NCI-H226 (cell line): Measurements from ENCODE around the gene ACSF2.

Experiments used
- DNase-seq: peaks from one replicate; pipeline ENCODE4 v3.0.0-alpha.2; 2015

ACSF2 gene

DNA sequence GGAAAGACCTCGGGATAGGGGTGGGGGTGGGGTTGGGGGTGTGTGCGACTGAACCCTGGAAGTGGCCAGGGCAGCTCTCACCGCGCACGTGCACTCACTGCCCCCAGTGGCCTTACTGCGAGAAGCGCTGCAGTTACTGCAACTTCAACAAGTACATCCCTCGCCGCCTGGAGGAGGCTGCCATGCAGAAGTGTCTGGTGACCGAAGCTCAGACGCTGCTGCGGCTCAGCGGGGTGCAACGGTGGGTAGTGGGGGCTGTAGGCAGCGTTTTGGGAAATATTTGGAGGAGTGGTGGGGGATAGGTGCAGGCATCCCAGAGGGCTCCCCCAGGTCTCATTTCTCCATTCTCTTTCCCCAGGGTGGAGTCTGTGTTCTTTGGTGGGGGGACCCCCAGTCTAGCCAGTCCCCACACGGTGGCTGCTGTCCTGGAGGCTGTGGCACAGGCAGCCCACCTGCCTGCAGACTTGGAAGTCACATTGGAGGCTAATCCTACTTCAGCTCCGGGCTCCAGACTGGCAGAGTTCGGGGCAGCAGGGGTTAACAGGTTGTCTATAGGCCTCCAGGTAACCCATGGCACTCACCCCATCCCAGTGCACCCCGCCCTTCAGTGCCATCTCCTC is 53.6 kb downstream of the ACSF2 start:
- DNase-seq = peak; percentile 51

DNA sequence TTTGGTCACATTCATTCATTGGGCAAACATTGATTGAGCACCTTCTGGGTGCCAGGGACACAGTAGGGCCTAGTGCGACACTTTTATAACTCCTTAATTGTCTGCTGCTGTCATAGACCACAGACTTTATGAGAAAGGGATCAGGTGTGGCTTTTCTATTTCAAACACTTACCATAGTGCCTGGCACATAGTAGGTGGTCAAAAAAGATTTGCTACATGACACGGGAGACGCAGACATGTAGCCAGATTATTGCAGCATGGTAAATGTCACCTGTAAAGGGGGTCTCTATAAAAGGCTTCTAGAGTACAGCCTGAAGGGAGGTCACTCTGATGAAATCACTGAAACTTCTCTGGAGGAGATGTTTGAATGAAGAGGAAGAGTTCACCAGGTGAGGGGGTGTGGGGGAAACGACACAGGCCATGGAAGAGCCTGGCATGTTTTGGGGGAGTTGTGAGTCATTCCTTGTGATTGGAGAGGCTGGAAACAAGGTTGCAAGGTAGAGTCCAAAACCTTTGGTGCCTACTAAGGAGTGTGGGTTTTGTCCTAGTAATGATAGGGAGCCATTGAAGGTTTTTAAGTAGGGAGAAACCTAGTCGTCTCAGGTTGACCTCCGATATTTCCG is 54.2 kb downstream of the ACSF2 start:
- DNase-seq = no peak

DNA sequence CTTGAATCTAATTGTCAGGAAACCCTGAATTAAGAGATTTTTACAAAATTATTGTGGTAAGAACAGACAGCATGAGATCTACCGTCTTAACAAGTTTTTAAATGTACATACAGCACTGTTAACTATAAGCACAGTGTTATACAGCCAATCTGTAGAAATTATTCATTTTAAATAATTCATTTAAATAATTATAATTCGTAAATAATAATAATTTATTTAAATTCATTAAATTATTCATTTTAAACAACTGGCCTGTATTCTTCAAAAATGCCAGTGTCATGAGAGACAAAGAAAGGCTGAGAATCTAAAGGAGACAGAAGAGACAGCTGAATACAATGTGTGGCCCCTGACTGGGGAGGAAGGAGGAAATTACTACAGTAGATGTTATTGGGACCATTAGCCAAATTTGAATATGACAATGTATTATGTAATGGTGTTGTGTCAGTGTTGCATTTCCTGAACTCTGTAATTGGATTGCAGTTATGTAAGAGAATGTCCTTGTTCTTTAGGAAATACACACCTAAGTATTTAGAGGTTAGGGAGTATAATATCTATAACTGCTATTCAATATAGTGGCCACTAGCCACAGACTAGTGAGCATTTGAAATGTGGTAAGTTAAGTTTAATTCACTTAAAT is 55.0 kb downstream of the ACSF2 start:
- no peak for DNase-seq

DNA sequence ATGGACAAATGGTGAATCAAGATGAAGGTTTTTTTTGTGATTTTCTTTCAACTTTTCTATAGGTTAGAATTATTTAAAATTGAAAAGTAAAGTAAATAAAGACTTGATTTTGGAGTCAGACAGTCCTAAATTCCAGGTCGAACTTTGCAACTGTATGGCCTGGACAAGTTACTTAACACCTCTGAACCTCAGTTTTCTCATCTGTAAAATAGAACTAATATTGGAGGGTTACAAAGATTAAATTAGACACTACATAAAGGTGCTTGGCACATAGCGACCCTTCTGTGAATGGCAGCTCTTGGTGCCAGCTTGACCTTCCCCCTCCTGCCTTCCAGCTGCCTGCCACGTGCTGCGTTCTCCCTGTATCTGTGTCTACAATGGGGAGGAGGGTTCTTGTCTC is 55.6 kb downstream of the ACSF2 start:
- DNase-seq = no peak

DNA sequence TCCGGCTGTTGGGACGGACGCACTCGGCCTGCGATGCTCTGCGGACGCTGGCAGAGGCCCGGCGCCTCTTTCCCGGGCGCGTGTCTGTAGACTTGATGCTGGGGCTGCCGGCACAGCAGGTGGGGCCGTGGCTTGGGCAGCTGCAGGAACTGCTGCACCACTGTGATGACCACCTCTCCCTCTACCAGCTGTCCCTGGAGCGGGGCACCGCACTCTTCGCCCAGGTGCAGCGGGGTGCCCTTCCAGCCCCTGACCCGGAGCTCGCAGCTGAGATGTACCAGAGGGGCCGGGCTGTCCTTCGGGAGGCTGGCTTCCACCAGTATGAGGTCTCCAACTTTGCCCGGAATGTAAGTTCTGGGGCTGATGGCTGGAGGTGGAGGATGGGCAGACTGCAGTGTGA is 56.1 kb downstream of the ACSF2 start:
- DNase-seq = no peak

DNA sequence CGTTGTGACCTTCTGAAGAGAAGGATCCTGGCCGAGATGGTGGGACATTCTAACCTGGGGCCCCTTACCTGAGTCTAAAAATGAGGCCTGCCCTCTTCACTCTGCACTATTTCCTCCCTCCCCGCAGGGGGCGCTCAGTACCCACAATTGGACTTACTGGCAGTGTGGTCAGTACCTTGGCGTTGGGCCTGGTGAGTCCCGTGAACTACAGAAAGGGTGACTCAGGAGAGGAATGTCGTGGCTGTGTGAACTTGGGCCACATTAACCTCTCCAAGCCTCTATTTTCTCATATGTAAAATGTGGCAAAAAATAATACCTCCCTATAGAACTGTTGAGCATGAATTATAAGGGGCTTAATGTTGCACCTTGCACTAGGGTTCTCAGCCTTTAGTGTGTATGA is 56.5 kb downstream of the ACSF2 start:
- DNase-seq = peak; percentile 84

DNA sequence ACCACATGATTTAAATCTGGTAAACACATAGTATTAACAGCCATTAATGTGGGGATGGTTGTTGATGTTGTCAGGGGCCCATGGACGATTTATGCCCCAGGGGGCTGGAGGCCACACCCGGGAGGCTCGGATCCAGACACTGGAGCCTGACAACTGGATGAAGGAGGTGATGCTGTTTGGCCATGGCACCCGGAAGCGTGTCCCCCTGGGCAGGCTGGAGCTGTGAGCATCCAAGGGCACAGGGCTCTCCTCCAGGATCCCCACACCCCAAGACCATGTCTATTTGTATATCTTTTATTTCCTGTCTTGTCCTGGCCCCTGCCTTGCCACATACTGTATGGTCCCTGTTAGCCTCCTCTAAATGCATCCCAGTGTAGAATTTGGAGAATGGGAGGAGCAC is 57.2 kb downstream of the ACSF2 start:
- DNase-seq = no peak

DNA sequence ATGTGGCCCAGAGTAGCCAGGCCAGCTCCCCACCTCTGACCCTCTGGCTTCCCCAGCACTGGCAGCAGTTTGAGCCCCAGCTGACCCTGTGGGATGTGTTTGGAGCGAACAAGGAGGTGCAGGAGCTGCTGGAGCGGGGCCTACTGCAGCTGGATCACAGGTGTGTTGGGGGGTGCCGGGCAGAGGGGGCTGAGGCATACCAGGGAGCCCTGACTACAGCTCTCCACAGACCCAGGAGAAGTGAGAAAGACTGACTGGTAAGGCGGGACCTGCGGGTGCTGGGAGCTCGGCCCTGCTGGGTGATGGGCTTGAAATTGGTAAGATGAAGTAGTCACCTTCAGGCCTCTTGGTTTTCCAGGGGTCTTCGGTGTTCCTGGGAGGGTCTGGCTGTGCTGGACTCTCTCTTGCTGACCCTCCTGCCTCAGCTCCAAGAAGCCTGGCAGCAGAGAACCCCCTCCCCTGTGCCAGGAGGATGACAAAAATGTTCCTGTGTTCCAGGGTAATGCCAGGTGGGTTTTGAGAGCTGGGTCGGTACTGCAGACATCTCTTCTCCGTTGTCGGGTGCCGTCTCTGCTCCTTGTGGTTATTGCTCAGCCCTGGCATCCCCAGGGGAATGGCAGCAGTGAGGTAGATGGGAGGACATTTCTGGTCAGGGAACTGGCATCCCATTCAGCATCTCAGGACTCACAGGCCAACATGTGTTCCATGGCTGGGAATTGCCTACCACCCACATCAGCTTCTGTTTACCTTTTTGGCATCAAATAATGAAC is 58.6 kb downstream of the ACSF2 start:
- no peak for DNase-seq

DNA sequence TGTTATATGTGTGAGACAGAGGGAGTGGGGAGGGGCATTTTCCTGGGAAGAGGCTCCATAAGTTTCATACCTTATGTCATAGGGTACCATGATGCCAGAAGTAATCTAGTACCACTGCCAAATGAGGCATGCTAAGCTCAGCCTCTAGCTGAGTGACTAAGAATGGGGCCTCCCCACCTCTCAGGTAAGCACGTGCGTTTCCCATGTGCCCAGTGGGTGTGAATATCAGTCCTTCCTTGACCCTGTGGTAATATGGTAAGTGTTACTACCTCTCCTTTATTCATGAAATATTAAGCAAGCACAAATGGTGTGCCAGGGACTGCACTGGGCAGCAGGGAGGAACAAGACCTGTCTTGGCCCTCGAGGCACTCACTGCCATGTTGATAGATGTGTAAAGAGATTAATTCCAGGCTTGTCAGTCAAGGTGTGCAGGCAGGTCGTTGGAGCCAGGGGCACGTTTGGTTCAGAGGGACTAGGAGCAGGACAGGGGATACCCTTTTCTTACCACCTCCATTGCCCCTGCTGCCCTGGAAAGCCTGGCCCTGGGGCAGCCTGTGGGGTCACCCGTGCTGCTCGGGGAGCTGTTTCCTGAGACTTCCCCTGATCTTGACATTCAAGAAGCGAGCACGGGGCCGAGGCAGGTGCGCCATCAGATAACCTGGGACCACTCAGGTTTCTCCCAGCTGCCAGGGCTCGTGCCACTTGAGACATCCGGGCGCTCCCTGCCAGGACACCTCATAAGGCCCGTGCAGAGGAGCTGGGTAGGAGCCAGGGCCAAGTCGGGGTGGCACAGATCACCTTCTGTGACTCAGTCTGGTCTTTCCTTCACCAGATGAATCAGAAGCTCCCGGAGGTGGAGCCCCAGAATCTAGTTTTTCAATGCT is 61.4 kb downstream of the ACSF2 start:
- no peak for DNase-seq

DNA sequence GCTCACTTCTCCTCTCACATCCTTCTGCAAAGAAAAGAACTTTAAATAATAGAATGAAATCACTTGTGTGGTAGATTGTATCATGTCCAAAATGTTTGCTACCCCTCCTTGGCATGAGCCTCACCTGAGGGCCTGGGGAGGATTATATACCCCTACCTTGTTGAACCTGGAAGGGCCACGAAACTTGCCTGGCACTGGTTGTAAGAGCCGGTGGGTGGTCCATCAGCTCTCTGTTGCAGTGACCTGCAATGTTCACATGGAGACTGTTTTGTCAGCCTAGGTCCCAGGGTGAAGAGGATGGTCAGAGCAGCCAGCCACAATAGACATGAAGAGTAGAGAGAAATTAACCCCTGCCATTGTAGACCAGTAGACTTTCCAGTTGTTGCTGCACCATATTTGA is 62.9 kb downstream of the ACSF2 start:
- no peak for DNase-seq

DNA sequence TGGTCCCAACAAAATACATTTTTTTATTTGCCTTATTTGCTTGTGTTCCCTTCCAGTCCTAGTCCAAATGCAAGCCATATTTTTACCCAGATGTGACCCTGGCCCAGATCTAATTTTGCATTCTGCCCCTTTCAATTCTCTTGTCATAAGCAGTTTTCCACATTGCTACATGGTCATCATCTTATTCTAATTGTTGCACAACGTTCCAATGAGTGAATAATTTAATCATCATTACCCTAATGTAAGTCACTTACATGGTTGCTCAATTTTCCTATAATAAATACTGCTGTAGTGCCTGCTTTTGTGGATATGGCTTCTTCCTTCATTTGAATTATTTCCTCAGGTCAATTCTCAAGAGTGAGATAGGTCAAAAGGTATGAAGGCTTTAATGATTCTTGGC is 65.5 kb downstream of the ACSF2 start:
- DNase-seq = no peak

DNA sequence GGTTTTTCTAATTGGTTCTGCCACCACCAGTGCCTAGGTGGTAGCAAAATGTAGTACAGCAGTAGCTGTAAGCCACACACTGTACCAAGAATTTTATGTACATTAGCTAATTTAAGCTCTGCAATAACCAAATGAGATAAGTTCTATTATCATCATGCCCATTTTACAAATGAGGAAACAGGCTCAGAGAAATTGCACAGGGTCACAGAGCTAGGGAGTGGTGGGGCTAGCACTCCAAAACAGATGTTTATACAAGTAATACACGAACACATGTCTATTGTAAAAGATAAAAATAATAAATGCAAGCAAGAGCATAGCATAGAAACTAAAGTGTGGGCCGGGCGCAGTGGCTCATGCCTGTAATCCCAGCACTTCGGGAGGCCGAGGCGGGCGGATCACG is 66.2 kb downstream of the ACSF2 start:
- no peak for DNase-seq

DNA sequence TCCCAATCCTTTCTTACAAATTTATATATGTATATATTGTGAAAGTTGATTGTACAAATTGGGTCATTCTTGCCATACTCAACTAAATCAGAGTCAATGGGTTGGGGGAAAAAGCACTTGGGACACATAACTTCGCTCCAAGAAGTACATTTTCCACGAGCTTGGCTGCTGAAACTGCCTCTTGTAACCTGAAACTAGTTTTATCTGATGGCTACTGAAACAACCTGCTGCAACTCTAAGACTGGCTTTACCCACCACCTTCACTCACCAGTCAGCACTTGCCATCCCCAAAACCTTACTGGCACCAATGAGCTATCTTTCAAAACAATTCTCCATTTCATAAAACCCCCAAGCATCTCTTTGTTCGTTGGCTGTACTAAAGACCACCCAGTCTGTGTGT is 67.7 kb downstream of the ACSF2 start:
- DNase-seq = no peak

DNA sequence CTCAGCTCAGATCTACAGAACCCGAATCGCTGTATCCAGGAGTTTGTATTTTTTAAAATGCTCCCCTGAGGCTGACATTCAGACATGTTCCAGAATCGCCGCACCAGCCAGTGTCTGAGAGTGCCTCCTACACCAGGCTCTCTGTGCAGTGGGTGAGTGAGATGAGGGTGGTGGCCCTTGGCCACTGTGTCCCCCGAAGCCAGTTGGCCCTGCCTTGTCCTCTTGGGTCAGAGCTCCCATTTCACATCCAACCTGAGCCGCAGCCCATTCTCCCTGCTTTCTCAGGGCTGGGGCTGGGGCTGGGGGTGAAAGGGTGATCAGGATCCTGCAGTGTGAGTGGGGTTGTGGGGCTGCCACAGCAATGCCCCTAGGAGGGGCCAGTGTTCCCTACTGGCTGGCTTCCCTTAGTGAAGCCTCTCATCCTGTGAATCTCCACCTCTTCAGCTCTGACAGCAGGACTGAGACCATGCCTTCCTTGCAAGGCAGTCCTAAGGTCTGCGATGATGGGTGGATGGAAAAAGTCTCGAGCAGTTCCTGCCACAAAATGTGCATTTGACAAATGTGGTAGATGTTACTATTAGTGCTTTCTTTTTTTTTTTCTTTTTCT is 69.3 kb downstream of the ACSF2 start:
- DNase-seq = no peak

DNA sequence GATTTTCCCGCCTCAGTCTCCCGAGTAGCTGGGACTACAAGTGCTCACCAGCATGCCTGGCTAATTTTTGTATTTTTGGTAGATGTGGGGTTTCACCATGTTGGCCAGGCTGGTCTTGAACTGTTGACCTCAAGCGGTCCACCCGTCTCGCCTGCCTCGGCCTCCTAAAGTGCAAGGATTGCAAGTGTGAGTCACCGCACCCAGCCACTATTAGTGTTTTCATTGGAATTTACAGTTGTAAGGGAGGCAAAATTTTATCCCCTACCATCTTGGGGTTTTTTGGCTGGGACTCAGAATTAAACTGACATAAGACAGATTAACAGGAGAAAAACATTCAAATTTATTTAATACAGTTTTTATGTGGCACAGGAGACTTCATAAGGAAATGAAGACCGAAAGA is 69.9 kb downstream of the ACSF2 start:
- DNase-seq = peak; percentile 61

DNA sequence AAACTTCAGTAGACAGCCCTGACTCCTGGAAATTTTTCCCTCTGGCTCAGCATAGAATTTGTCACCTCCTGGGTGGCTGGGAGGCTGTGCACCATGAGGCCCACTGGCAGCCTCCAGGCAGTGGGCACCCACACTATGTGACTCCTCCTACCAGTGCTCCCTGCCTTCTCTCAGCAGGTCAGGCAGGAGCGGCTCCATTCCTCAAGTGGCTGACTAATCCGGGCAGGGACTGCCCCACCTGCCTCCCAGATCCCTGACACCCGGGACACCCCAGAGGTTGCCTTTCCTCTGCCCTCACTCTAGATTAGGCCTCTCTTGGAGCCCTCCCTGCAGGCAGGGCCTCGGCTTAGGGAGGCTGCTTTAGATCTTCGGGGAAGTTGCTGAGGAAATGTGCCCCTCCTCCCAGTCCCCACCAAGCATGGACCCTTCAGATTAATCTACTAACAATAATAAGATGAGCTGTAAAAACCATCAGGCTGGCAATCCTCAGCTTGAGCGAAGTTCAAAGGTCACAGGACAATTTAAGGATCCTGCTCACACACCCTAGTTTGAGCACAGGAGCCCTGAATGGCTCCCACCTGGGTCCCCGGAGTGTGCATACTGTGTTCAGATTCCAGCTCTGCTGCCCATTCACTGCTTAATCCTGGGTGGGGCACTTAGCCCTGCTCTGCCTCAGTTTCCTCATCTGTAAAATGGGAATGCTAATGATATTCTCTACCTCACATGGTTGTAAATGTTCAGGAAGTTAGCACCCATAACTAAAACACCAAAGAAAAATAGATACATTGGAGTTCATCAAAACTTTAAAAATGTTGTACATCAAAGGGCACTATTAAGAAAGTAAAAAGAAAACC is 72.2 kb downstream of the ACSF2 start:
- DNase-seq = peak; percentile 35

DNA sequence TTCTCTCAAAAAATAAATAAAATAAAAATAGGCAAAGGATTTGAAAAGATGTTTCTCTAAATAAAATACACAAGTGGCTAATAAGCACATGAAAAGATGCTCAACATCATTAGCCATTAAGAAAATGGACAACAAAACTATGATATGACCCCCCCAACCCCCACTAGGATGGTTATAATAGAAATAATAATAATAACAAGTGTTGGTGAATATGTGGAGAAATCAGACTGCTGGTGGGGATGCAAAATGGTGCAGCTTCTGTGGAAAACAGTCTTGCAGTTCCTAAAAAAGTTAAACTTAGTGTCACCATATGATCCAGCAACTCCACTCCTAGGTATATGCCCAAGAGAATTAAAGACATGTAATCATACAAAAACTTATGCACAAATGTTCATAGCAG is 73.3 kb downstream of the ACSF2 start:
- DNase-seq = no peak

DNA sequence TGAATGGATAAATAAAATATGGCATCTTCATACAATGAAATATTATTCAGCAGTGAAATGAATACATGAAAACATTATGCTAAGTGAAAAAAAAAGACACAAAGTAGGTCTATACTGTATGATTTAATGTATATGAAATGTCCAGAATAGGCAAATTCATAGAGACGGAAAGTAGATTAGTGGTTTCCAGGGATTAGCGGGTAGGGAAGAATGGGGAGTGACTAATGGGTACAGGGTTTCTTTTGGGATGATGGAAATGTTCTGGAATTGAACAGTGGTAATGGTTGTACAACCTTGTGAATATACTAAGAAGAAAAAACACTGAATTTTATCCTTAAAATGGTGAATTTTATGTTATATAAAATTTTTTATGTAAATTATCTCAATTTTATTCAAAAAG is 73.7 kb downstream of the ACSF2 start:
- no peak for DNase-seq

DNA sequence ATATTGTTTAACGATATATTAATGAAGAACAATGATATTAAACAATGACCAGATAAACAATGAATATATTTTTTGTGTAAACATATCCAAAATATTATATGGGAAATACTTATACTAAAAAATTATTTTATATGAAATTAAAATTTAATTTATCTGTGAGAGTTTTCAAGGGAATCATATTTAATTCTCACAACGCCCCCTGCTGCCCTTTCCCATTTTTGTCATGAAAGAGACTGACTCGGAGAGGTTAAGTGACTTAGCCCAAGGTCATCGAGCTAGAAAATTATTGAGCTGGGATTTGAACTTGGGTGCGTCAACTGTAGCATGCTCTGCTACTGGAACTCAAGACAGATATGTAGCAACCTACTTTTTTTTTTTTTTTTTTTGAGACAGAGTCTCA is 75.0 kb downstream of the ACSF2 start:
- no peak for DNase-seq

DNA sequence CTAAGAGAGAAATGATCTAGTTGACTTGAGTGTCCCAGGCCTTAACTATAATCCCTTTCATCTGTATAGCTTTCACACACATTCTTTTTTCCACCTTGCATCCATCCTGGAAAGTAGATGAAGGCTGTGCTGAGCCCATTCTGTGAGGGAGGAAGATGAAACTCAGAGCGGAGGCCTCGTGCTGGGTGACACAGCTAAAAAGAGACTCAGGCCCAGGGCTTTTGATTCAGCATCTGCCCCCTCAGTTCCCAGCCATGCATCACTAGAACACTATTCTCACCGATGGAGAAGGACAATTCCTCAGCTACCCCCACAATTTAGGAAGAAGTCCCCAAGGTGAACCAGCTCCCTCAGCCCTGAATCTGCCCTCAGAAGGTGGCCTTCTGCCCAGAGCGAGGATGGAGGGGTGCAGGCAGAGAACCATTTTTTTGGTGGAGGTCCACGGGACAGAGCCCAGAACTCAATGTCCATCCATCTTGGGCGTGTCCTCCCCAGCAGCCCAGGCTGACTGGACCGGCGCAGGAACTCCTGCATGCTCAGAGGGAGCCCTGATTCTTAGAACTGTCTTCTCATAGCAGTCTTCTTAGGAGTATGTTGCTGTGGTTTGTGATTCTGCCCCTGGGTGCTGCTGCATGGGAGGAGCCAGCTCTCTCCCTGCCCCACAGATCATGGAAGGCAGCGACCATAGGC is 76.4 kb downstream of the ACSF2 start:
- no peak for DNase-seq

DNA sequence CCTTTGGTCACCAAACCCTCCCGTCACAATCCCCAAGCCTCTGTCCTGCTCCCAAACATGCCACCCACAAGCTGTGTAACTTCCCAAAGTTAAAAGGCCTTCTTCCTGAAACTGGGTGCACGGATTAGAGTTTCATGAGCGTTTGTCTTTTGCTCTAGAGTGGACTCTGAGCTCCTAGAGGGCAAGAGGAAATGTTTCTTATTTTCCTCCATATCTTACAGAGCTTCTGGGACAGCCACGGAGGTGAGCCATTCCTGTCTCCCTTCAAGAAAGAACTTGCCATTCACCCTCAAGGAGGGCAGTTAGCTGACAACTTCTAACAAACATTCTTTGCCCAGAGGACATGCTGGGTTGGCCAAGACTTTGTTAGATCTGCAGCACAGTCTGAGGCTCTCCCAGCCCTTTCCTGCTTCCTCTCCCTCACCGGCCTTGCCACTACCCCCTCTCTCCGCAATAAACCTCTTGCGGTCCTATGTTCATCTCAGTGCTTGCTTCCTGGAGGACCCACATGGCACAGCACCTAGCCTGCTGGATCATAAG is 79.6 kb downstream of the ACSF2 start:
- DNase-seq = no peak
